H9 (cell line): ENCODE data around the gene CSF2. TPM values are rescaled to one million over a fixed set of nuclear protein-coding genes. Genes with fewer than 3 reads are reported as not detected.

ENCODE experiments used
- DNase-seq: peaks from one replicate; pipeline ENCODE4 v3.0.0-alpha.2; 2017
- H2AFZ ChIP-seq: one replicate; pipeline ENCODE4 v1.6.1; 2013; ENCODE audit warnings: mild to moderate bottlenecking, low read length, control low read depth, moderate library complexity
- H2AK5ac ChIP-seq: 2 replicates; pipeline ENCODE4 v1.6.1; 2013; ENCODE audit warnings: low read length, control low read depth, mixed read lengths; ENCODE audit not compliant: insufficient read length
- H2BK120ac ChIP-seq: one replicate; pipeline ENCODE4 v1.6.1; 2013; ENCODE audit warnings: low read depth, mild to moderate bottlenecking, low read length, control low read depth, inconsistent platforms; ENCODE audit not compliant: poor library complexity, severe bottlenecking
- H2BK12ac ChIP-seq: 2 replicates; pipeline ENCODE4 v1.6.1; 2013; ENCODE audit warnings: low read length, control low read depth, mixed read lengths, low read depth; ENCODE audit not compliant: insufficient read length
- H2BK15ac ChIP-seq: 2 replicates; pipeline ENCODE4 v1.6.1; 2013; ENCODE audit warnings: low read depth, low read length, control low read depth
- H2BK20ac ChIP-seq: one replicate; pipeline ENCODE4 v1.6.1; 2013; ENCODE audit warnings: low read depth, mild to moderate bottlenecking, low read length, control low read depth, inconsistent platforms; ENCODE audit not compliant: poor library complexity, severe bottlenecking
- H2BK5ac ChIP-seq: 2 replicates; pipeline ENCODE4 v1.6.1; 2013; ENCODE audit warnings: low read length, control low read depth, mixed read lengths; ENCODE audit not compliant: insufficient read length
- H3K14ac ChIP-seq: 2 replicates; pipeline ENCODE4 v1.6.1; 2013; ENCODE audit warnings: low read length, control low read depth; ENCODE audit not compliant: insufficient read depth
- H3K18ac ChIP-seq: 2 replicates; pipeline ENCODE4 v1.6.1; 2013; ENCODE audit warnings: low read depth, mild to moderate bottlenecking, mixed read lengths, low read length, control low read depth; ENCODE audit not compliant: insufficient read length
- H3K23ac ChIP-seq: 2 replicates; pipeline ENCODE4 v1.6.1; 2013; ENCODE audit warnings: low read length, control low read depth, mixed read lengths, low read depth; ENCODE audit not compliant: insufficient read length
- H3K23me2 ChIP-seq: 2 replicates; pipeline ENCODE4 v1.6.1; 2013; ENCODE audit warnings: low read depth, mild to moderate bottlenecking, mixed read lengths, low read length, control low read depth; ENCODE audit not compliant: insufficient read length, poor library complexity, severe bottlenecking
- H3K27ac ChIP-seq: 2 replicates; pipeline ENCODE4 v1.5.1; 2013; ENCODE audit warnings: low read length, control low read depth, mixed read lengths, low read depth; ENCODE audit not compliant: insufficient read length
- H3K27me3 ChIP-seq: 2 replicates; pipeline ENCODE4 v1.6.1; 2013; ENCODE audit warnings: low read length, control low read depth, inconsistent platforms; ENCODE audit not compliant: insufficient read depth
- H3K4ac ChIP-seq: 2 replicates; pipeline ENCODE4 v1.6.1; 2013; ENCODE audit warnings: low read depth, mild to moderate bottlenecking, control low read depth, inconsistent platforms, low read length, moderate library complexity
- H3K4me1 ChIP-seq: 2 replicates; pipeline ENCODE4 v1.6.1; 2013; ENCODE audit warnings: low read length, control low read depth, inconsistent platforms; ENCODE audit not compliant: insufficient read depth
- H3K4me2 ChIP-seq: 2 replicates; pipeline ENCODE4 v1.6.1; 2013; ENCODE audit warnings: low read length, control low read depth, mixed read lengths; ENCODE audit not compliant: insufficient read length, insufficient read depth
- H3K56ac ChIP-seq: 2 replicates; pipeline ENCODE4 v1.6.1; 2013; ENCODE audit warnings: low read depth, mild to moderate bottlenecking, mixed read lengths, low read length, control low read depth; ENCODE audit not compliant: insufficient read length
- H3K79me1 ChIP-seq: 2 replicates; pipeline ENCODE4 v1.6.1; 2013; ENCODE audit warnings: low read depth, mild to moderate bottlenecking, moderate library complexity, low read length, control low read depth, inconsistent platforms; ENCODE audit not compliant: insufficient read depth, poor library complexity, severe bottlenecking
- H3K79me2 ChIP-seq: 2 replicates; pipeline ENCODE4 v1.6.1; 2013; ENCODE audit warnings: low read length, control low read depth, inconsistent platforms; ENCODE audit not compliant: insufficient read depth
- H3K9ac ChIP-seq: 2 replicates; pipeline ENCODE4 v1.6.1; 2013; ENCODE audit warnings: low read length, control low read depth, mixed read lengths; ENCODE audit not compliant: insufficient read length; ENCODE audit errors: extremely low read depth
- H3K9me3 ChIP-seq: one replicate; pipeline ENCODE4 v1.6.1; 2013; ENCODE audit warnings: low read depth, low read length, inconsistent platforms; ENCODE audit not compliant: control insufficient read depth
- H3T11ph ChIP-seq: one replicate; pipeline ENCODE4 v1.6.1; 2013; ENCODE audit warnings: mild to moderate bottlenecking, low read length, control low read depth, inconsistent platforms
- H4K20me1 ChIP-seq: one replicate; pipeline ENCODE4 v1.6.1; 2013; ENCODE audit not compliant: control insufficient read depth, insufficient read length, insufficient read depth
- H4K5ac ChIP-seq: 2 replicates; pipeline ENCODE4 v1.6.1; 2013; ENCODE audit warnings: low read depth, mild to moderate bottlenecking, mixed read lengths, low read length, control low read depth; ENCODE audit not compliant: insufficient read length
- H4K8ac ChIP-seq: replicated peaks from 2 replicates; pipeline ENCODE4 v1.6.1; 2013; ENCODE audit warnings: low read length, control low read depth, mixed read lengths, low read depth; ENCODE audit not compliant: insufficient read length
- H4K91ac ChIP-seq: 2 replicates; pipeline ENCODE4 v1.6.1; 2013; ENCODE audit warnings: low read depth, mild to moderate bottlenecking, moderate library complexity, mixed read lengths, low read length, control low read depth; ENCODE audit not compliant: insufficient read length
- H3K27ac Mint-ChIP-seq, 3 experiments: 2 replicates in 2 of 3; 3 replicates in 1 of 3; pipeline ENCODE4 v1.8.0; 2020 to 2021; ENCODE audit warnings: mixed read lengths in 3 of 3, mild to moderate bottlenecking in 1 of 3, moderate library complexity in 1 of 3
- H3K27me3 Mint-ChIP-seq: 2 replicates; pipeline ENCODE4 v1.8.0; 2021; ENCODE audit warnings: low read depth, mild to moderate bottlenecking, moderate library complexity, mixed read lengths
- H3K36me3 Mint-ChIP-seq, 3 experiments: 2 replicates in 2 of 3; 3 replicates in 1 of 3; pipeline ENCODE4 v1.8.0; 2020 to 2021; ENCODE audit warnings: low read depth in 3 of 3, mixed read lengths in 3 of 3; ENCODE audit not compliant: insufficient read depth in 1 of 3
- H3K4me1 Mint-ChIP-seq, 2 experiments: 2 replicates each; pipeline ENCODE4 v1.8.0; 2020; ENCODE audit warnings: mixed read lengths in 2 of 2
- H3K4me3 Mint-ChIP-seq, 2 experiments: 2 replicates in 1 of 2; 3 replicates in 1 of 2; pipeline ENCODE4 v1.8.0; 2020 to 2021; ENCODE audit warnings: mild to moderate bottlenecking in 2 of 2, mixed read lengths in 2 of 2, moderate library complexity in 1 of 2
- H3K9me3 Mint-ChIP-seq, 2 experiments: 2 replicates in 1 of 2; 3 replicates in 1 of 2; pipeline ENCODE4 v1.8.0; 2020; ENCODE audit warnings: mild to moderate bottlenecking in 2 of 2, mixed read lengths in 2 of 2, moderate library complexity in 1 of 2
- CTCF ChIP-seq: fragments of 200-600 bp; sonication (generic); conservative IDR thresholded peaks from 3 replicates; pipeline ENCODE4 v1.8.0; 2021; ENCODE audit warnings: antibody characterized with exemption, mild to moderate bottlenecking
- WGBS: extraction: QIAGEN DNeasy Blood & Tissue Kit; methylation state at CpG from one replicate; pipeline ENCODE4 v1.1.7; 2013; ENCODE audit warnings: missing lambda C conversion rate, low lambda C conversion rate, mixed read lengths; ENCODE audit not compliant: insufficient read length; ENCODE audit errors: extremely low coverage; 5-methylcytosine and 5-hydroxymethylcytosine counted together
- total RNA-seq: library from RNA; stranded (reverse); gene quantifications from 2 replicates; pipeline ENCODE4 v1.2.1, GENCODE V29; 2021

Gene CSF2
- total RNA-seq, 1 experiment from 2014 or later = not detected

GRCh38 chr5:132114150-132115121, 40.8 kb downstream of the CSF2 start:
- Histone ChIP-seq H3K9ac (no peak overlapping the region), H3K18ac (no peak overlapping the region), H2AFZ (no peak overlapping the region), H3K79me2 (no peaks in the 10 kb centered on the region), H3K27me3 (no peaks in the 10 kb centered on the region), H2BK12ac (no peak overlapping the region), H4K8ac (no peak overlapping the region), H2BK120ac (no peak overlapping the region), H3K4me2 (no peak overlapping the region), H3K9me3 (no peaks in the 10 kb centered on the region), H3K56ac (no peak overlapping the region), H3K14ac (no peak overlapping the region), H3T11ph (no peak overlapping the region), H3K79me1 (no peaks in the 10 kb centered on the region), H4K20me1 (no peaks in the 10 kb centered on the region), H3K23me2 (no peaks in the 10 kb centered on the region), H4K91ac (no peak overlapping the region), H3K27ac (no peak overlapping the region), H2BK20ac (no peak overlapping the region), H3K23ac (no peak overlapping the region), H2BK15ac (no peak overlapping the region), H4K5ac (no peak overlapping the region), H2BK5ac (no peak overlapping the region), H3K4ac (no peak overlapping the region), H3K4me1 (no peaks in the 10 kb centered on the region; the same call in 1 of the 2 replicates), H2AK5ac (no peak overlapping the region)
- TF ChIP-seq CTCF = no peak
- no peaks in the 10 kb centered on the region for H3K27me3 Mint-ChIP-seq
- H3K36me3 Mint-ChIP-seq = no peaks in the 10 kb centered on the region
- no peak for DNase-seq
- H3K4me3 Mint-ChIP-seq = no peak overlapping the region
- WGBS = no CpG with 5 or more reads among the region's 4 CpGs
- H3K27ac Mint-ChIP-seq = no peak overlapping the region
- H3K4me1 Mint-ChIP-seq = peaks cover 0 to 7% of the 10 kb centered on the region in 2 experiments; a peak in 2 of 4 replicates
- no peaks in the 10 kb centered on the region for H3K9me3 Mint-ChIP-seq
